Uterus (tissue), 4 donors: Measurements from ENCODE around the gene SLC39A1. TPM values are rescaled to one million over a fixed set of nuclear protein-coding genes. Genes with fewer than 3 reads are reported as not detected.
A peak's percentile ranks its signal among the peaks of the same experiment; 100 is the strongest.
"Not testable (repeated sequence)": the region's sequence is repeated elsewhere in the genome, so short reads cannot be mapped to it uniquely, and the experiment has no call there.

Experiments used
- DNase-seq, 2 donors: peaks; one replicate each; pipeline ENCODE4 v3.0.0-alpha.2; 2019 to 2020
- H3K27ac ChIP-seq, 2 donors: fragments of 200-600 bp; sonication (generic); 1 replicate in 1 of 2; 2 replicates in 1 of 2; pipeline ENCODE4 v1.5.1; 2016 to 2018
- H3K27me3 ChIP-seq, 2 donors: fragments of 200-600 bp; sonication (generic); one replicate each; pipeline ENCODE4 v1.5.1; 2018 to 2019; ENCODE audit warnings: control low read depth in 1 of 2
- H3K36me3 ChIP-seq, 2 donors: fragments of 200-600 bp; sonication (generic); one replicate each; pipeline ENCODE4 v1.5.1; 2019; ENCODE audit warnings: control low read depth in 1 of 2
- H3K4me1 ChIP-seq, 2 donors: fragments of 200-600 bp; sonication (generic); one replicate each; pipeline ENCODE4 v1.5.1; 2018 to 2019; ENCODE audit warnings: control low read depth in 1 of 2
- H3K4me3 ChIP-seq, 2 donors: fragments of 200-600 bp; sonication (generic); 1 replicate in 1 of 2; 2 replicates in 1 of 2; pipeline ENCODE4 v1.5.1; 2018 to 2019; ENCODE audit warnings: mild to moderate bottlenecking in 1 of 2
- H3K9me3 ChIP-seq, 2 donors: fragments of 200-600 bp; sonication (generic); one replicate each; pipeline ENCODE4 v1.5.1; 2019; ENCODE audit warnings: control low read depth in 1 of 2
- CTCF ChIP-seq, 4 experiments: fragments of 200-600 bp in 2 of 4; fragments of 450-650 bp in 2 of 4; sonication (generic) in 2 of 4; IDR thresholded peaks; one replicate each; pipeline ENCODE4 v1.5.1; 2016 to 2019; ENCODE audit warnings: antibody characterized with exemption in 4 of 4, mild to moderate bottlenecking in 2 of 4, moderate library complexity in 1 of 4
- POLR2A ChIP-seq, 2 donors: fragments of 450-650 bp; IDR thresholded peaks; one replicate each; pipeline ENCODE4 v1.6.1; 2016; ENCODE audit warnings: antibody characterized with exemption in 2 of 2, mild to moderate bottlenecking in 1 of 2, moderate library complexity in 1 of 2
- intact Hi-C: fragments of 100-400 bp; cut with DNase I; formaldehyde crosslinking; loops from one replicate; pipeline ENCODE4 v1.15.1; 2023; ENCODE audit warnings: low total_unique reads
- total RNA-seq, 4 donors: library from RNA; depleted of rRNA in 3 of 4; stranded (reverse); fragments of >200 nt in 3 of 4; gene quantifications; one replicate each; pipeline versions ENCODE4 v1.1.0 to v1.2.4, GENCODE V29; 2014 to 2023
- donor health status: DM: yes; HTN: yes; CAD: no.

SLC39A1 gene
- total RNA-seq, 4 donors from 2014 or later = 66.3 to 96.2 (median 83.6) TPM

DNA sequence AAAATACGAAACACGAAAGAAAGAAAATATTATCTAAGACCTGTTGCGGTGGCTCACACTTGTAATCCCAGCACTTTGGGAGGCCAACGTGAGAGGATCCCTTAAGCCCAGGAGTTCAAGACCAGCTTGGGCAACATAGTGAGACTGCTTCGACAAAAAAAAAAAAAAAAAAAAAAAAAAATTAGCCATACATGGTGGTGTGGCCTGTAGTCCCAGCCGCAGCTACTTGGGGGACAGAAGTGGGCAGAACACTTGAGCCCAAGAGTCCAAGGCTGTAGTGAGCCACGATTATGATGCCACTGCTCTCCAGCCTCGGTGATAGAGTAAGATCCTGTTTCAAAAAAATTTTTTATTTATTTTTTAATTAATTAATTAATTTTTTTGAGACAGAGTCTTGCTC lies 24.3 kb upstream of the SLC39A1 start:
- no peaks in the 10 kb centered on the region for H3K9me3 ChIP-seq
- intact Hi-C loops = loop anchor here (10.0 kb wide), 1 partner anchor 313 kb away; the partner anchor contains the start of genes ILF2 and NPR1
- H3K27me3 ChIP-seq = no peaks in the 10 kb centered on the region
- no peak overlapping the region for H3K4me3 ChIP-seq
- H3K36me3 ChIP-seq = no peaks in the 10 kb centered on the region
- peaks cover 0 to 14% of the 10 kb centered on the region in 2 donors for H3K4me1 ChIP-seq
- no peak for DNase-seq
- peak overlapping the region in 1 of 2 donors; percentile 95 for H3K27ac ChIP-seq
- TF ChIP-seq POLR2A (IDR thresholded peaks at IDR 0.05) (no peak), CTCF (IDR thresholded peaks at IDR 0.05) (no peak)

GRCh38 chr1:153985941-153986761 lies 22.8 kb upstream of the SLC39A1 start, which contains the start of gene RAB13:
Gene RAB13, minus strand, starts transcription at chr1:153986339. Its CDS starts 103 bp downstream, at chr1:153986236.
- H3K4me1 ChIP-seq = no peaks in the 10 kb centered on the region
- no peaks in the 10 kb centered on the region for H3K36me3 ChIP-seq
- TF ChIP-seq POLR2A (IDR thresholded peaks at IDR 0.05) (peak; percentile 9 to 51), CTCF (IDR thresholded peaks at IDR 0.05) (no peak)
- H3K27ac ChIP-seq = peak within 1 kb of the TSS; percentile 95 to 97
- H3K4me3 ChIP-seq = peak within 1 kb of the TSS; percentile 45 to 57
- intact Hi-C loops = loop anchor here (10.0 kb wide), 1 partner anchor 311 kb away; the partner anchor contains the start of genes ILF2 and NPR1
- peak; percentile 88 to 91 for DNase-seq
- H3K9me3 ChIP-seq = no peaks in the 10 kb centered on the region
- H3K27me3 ChIP-seq = no peaks in the 10 kb centered on the region

DNA sequence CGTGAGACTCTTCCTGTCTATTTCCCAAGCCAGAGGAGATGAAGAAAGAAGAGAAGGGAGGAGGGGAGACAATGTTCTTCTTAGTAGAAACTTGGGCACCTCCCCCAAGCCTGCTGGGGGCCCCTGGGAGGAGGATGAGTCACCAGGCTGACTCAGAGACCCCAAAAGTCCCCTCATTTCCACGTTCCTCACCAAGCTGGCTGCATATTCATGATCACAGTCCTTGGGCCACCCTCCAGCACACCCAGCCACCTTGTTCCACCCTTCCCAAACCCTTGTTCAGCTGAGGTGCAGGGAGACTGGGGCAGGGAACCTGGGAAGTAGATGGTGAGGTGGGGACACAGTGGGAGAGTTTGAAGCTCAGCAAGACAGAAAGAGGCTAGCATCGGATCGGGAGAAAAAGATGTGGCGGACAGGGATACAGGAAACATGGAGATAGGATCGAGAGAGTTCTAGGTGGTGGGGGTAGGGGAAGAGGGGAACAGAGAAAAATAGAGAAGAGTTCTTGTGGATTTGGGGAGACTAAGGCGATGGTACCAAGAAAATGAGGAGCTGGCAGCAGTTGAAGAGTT lies 22.1 kb upstream of the SLC39A1 start:
- intact Hi-C loops = loop anchor here (10.0 kb wide), 1 partner anchor 311 kb away; the partner anchor contains the start of genes ILF2 and NPR1
- Histone ChIP-seq H3K4me1 (no peaks in the 10 kb centered on the region), H3K27ac (peak overlapping the region; percentile 95 to 97), H3K27me3 (no peaks in the 10 kb centered on the region), H3K36me3 (no peaks in the 10 kb centered on the region), H3K9me3 (no peaks in the 10 kb centered on the region), H3K4me3 (peak overlapping the region; percentile 45 to 57)
- peak; percentile 73 to 78 for DNase-seq
- TF ChIP-seq POLR2A (IDR thresholded peaks at IDR 0.05) = peak in 1 of 2 donors; percentile 29
- no peak for TF ChIP-seq CTCF (IDR thresholded peaks at IDR 0.05)

DNA sequence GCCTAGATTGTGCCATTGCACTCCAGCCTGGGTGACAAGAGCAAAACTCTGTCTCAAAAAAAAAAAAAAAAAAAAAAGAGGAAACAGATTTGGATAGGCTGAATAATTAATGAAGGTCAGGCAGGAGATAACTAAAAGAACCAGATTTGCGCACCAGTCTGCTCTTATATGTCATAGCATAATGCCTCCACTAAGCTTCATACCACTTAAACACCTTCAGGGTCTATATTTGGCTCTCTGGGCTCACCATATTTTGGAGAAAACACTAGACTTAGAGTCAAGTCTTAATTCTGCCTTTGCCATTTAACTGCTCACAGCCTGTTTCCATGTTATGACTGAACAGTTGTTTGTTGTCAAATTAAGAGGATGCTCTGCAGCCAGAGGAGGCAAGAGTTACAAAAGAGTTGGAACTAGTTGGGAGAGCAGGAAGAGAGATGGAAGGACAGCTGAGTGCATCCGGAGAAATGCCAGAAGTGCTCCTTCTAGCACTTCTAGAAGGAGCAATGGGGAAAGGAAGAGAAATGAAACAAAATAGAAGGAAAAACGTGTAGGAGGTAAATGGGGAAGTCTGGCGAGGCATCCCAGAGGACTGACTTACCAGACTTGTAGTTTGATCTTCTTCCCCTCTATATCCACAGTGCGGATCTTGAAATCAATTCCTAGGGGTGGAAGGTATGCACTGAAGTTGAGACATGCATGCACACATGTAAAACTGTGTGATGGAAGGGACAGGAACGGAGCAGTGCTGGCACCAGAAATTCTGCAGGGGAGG lies 21.0 kb upstream of the SLC39A1 start:
- Histone ChIP-seq H3K36me3 (no peaks in the 10 kb centered on the region), H3K4me1 (no peaks in the 10 kb centered on the region), H3K27ac (peak overlapping the region; percentile 95 to 97), H3K27me3 (no peaks in the 10 kb centered on the region), H3K4me3 (peak overlapping the region in 1 of 2 donors; percentile 45), H3K9me3 (no peaks in the 10 kb centered on the region)
- intact Hi-C loops = loop anchor here (10.0 kb wide), 1 partner anchor 310 kb away; the partner anchor contains the start of genes ILF2 and NPR1
- TF ChIP-seq CTCF (IDR thresholded peaks at IDR 0.05) = no peak
- TF ChIP-seq POLR2A (IDR thresholded peaks at IDR 0.05) = no peak
- no peak for DNase-seq

- H3K36me3 ChIP-seq, H3K4me3 ChIP-seq, H3K27ac ChIP-seq, H3K4me1 ChIP-seq, DNase-seq, H3K9me3 ChIP-seq, H3K27me3 ChIP-seq: not testable (repeated sequence)
- intact Hi-C loops = loop anchor here (10.0 kb wide), 1 partner anchor 307 kb away; the partner anchor contains the start of genes ILF2 and NPR1
Observed at GRCh38 chr1:153981735-153982134, 18.4 kb upstream of the SLC39A1 start.

GRCh38 chr1:153979091-153979490 lies 15.8 kb upstream of the SLC39A1 start:
- H3K4me1 ChIP-seq, H3K27me3 ChIP-seq, DNase-seq, H3K9me3 ChIP-seq, H3K27ac ChIP-seq, H3K4me3 ChIP-seq, H3K36me3 ChIP-seq: not testable (repeated sequence)
- intact Hi-C loops = loop anchor here (10.0 kb wide), 1 partner anchor 184 kb away; no protein-coding TSS in a partner anchor
